ENCODE measurements around the gene TWF2. TPM values are rescaled to one million over a fixed set of nuclear protein-coding genes. Genes with fewer than 3 reads are reported as not detected.

TWF2 gene
- total RNA-seq, 2 donors from 2014 or later: 52.2 to 69.2 TPM

GRCh38 chr3:52246728-52247408 lies 7.9 kb upstream of the TWF2 start:
- no peak for DNase-seq (ENCODE audit: low spot score)

GRCh38 chr3:52246264-52246620 lies 7.3 kb upstream of the TWF2 start:
- Histone ChIP-seq H3K27ac (peak overlapping the region; percentile 79 to 96), H3K4me1 (ENCODE audit: control insufficient read depth in 1 of 2, low read depth in 2 of 2) (peaks cover 0 to 31% of the 10 kb centered on the region in 2 donors), H3K9me3 (no peaks in the 10 kb centered on the region), H3K4me3 (peak overlapping the region; percentile 83), H3K27me3 (replicated peaks; ENCODE audit: insufficient read depth) (no peaks in the 10 kb centered on the region), H3K36me3 (peaks cover 10% of the 10 kb centered on the region)
- no peak for TF ChIP-seq CTCF (IDR thresholded peaks at IDR 0.05)
- DNase-seq (ENCODE audit: low spot score) (no peak), ATAC-seq (ENCODE audit: insufficient number of reproducible peaks, low FRiP score, low read depth) (no peak)

More at GRCh38 chr3:52246728-52247408, 7.9 kb upstream of the TWF2 start:
- Histone ChIP-seq H3K27ac (peak overlapping the region; percentile 79 to 96), H3K4me3 (peak overlapping the region; percentile 83), H3K4me1 (ENCODE audit: control insufficient read depth in 1 of 2, low read depth in 2 of 2) (peaks cover 0 to 31% of the 10 kb centered on the region in 2 donors), H3K9me3 (no peaks in the 10 kb centered on the region), H3K27me3 (replicated peaks; ENCODE audit: insufficient read depth) (no peaks in the 10 kb centered on the region), H3K36me3 (peaks cover 10% of the 10 kb centered on the region)
- no peak for ATAC-seq (ENCODE audit: insufficient number of reproducible peaks, low FRiP score, low read depth)
- no peak for TF ChIP-seq CTCF (IDR thresholded peaks at IDR 0.05)

- Histone ChIP-seq H3K4me1 (ENCODE audit: control insufficient read depth in 1 of 2, low read depth in 2 of 2) (peaks cover 0 to 33% of the 10 kb centered on the region in 2 donors), H3K4me3 (peak within 1 kb of the TSS; percentile 83), H3K27me3 (replicated peaks; ENCODE audit: insufficient read depth) (no peaks in the 10 kb centered on the region), H3K36me3 (peaks cover 7% of the 10 kb centered on the region), H3K9me3 (no peaks in the 10 kb centered on the region), H3K27ac (peak within 1 kb of the TSS; percentile 79 to 96)
- peak; percentile 56 for ATAC-seq (ENCODE audit: insufficient number of reproducible peaks, low FRiP score, low read depth)
- DNase-seq (ENCODE audit: low spot score): no peak
- TF ChIP-seq CTCF (IDR thresholded peaks at IDR 0.05): no peak
These were observed 6.6 kb upstream of the TWF2 start, which contains the start of gene PPM1M for GRCh38 chr3:52245322-52246263. Gene PPM1M, plus strand, starts transcription at chr3:52245759. Its CDS starts 66 bp downstream, at chr3:52245825.

- Histone ChIP-seq H3K4me3 (no peak overlapping the region), H3K36me3 (peaks cover under 1% of the 10 kb centered on the region), H3K27me3 (replicated peaks; ENCODE audit: insufficient read depth) (no peaks in the 10 kb centered on the region), H3K9me3 (no peaks in the 10 kb centered on the region), H3K4me1 (ENCODE audit: control insufficient read depth in 1 of 2, low read depth in 2 of 2) (peaks cover 3 to 45% of the 10 kb centered on the region in 2 donors), H3K27ac (peak overlapping the region in 1 of 2 donors; percentile 96)
- no peak for TF ChIP-seq CTCF (IDR thresholded peaks at IDR 0.05)
- ATAC-seq (ENCODE audit: insufficient number of reproducible peaks, low FRiP score, low read depth): no peak
- no peak for DNase-seq (ENCODE audit: low spot score)
These were observed 5.1 kb upstream of the TWF2 start for GRCh38 chr3:52243791-52244628.
